GM12878 (cell line): ENCODE measurements around the gene RHOG. TPM values are rescaled to one million over a fixed set of nuclear protein-coding genes. Genes with fewer than 3 reads are reported as not detected.

Source experiments
- BCL11A ChIP-seq: IDR thresholded peaks from 2 replicates; pipeline ENCODE4 v1.6.1; 2011; ENCODE audit warnings: low read depth, low read length
- CEBPB ChIP-seq, 2 experiments: fragments of 150-350 bp in 1 of 2; IDR thresholded peaks; 2 replicates each; pipeline ENCODE4 v1.6.1; 2012 to 2014; ENCODE audit warnings: low read depth in 2 of 2, low read length in 2 of 2, borderline replicate concordance in 1 of 2, inconsistent platforms in 1 of 2
- CHD4 ChIP-seq: fragments of 200-600 bp; sonication (generic); IDR thresholded peaks from 2 replicates; pipeline ENCODE4 v1.6.1; 2016; ENCODE audit warnings: mild to moderate bottlenecking
- HDGF ChIP-seq: fragments of 450-650 bp; IDR thresholded peaks from 2 replicates; pipeline ENCODE4 v1.6.1; 2016; ENCODE audit warnings: antibody characterized with exemption
- IKZF1 ChIP-seq: fragments of 450-650 bp; conservative IDR thresholded peaks from 2 replicates; pipeline ENCODE4 v1.6.1; 2017; ENCODE audit warnings: antibody characterized with exemption, mild to moderate bottlenecking
- JUND ChIP-seq: IDR thresholded peaks from 2 replicates; pipeline ENCODE4 v1.6.1; 2012; ENCODE audit warnings: low read depth, mild to moderate bottlenecking, low read length, improper control_type of control experiment, moderate library complexity
- NBN ChIP-seq: fragments of 450-650 bp; IDR thresholded peaks from 2 replicates; pipeline ENCODE4 v1.6.1; 2016
- NR2C1 ChIP-seq: fragments of 450-650 bp; IDR thresholded peaks from 2 replicates; pipeline ENCODE4 v1.6.1; 2017; ENCODE audit warnings: antibody characterized with exemption, mild to moderate bottlenecking, moderate library complexity
- NR2F1 ChIP-seq: fragments of 450-650 bp; conservative IDR thresholded peaks from 2 replicates; pipeline ENCODE4 v1.6.1; 2017; ENCODE audit warnings: mild to moderate bottlenecking
- SIX5 ChIP-seq: IDR thresholded peaks from 2 replicates; pipeline ENCODE4 v1.6.1; 2011; ENCODE audit warnings: mild to moderate bottlenecking, low read depth, low read length, moderate library complexity; ENCODE audit not compliant: severe bottlenecking
- SMAD5 ChIP-seq: IDR thresholded peaks from 2 replicates; pipeline ENCODE4 v1.6.1; 2016; ENCODE audit warnings: antibody characterized with exemption, low read depth
- STAT3 ChIP-seq: IDR thresholded peaks from 2 replicates; pipeline ENCODE4 v1.6.1; 2011; ENCODE audit warnings: low read depth, low read length, improper control_type of control experiment
- SUPT20H ChIP-seq: IDR thresholded peaks from 2 replicates; pipeline ENCODE4 v1.6.1; 2011; ENCODE audit warnings: low read depth, mild to moderate bottlenecking, low read length, moderate library complexity, borderline replicate concordance; ENCODE audit not compliant: control insufficient read depth
- TBL1XR1 ChIP-seq: IDR thresholded peaks from 2 replicates; pipeline ENCODE4 v1.6.1; 2012; ENCODE audit warnings: low read depth, low read length, improper control_type of control experiment
- polyA plus RNA-seq, 11 experiments: library from polyadenylated mRNA; depleted of rRNA in 4 of 11; unstranded in 6 of 11; stranded (reverse) in 5 of 11; fragments of >200 nt; fragmentation: Nextera tagmentation in 4 of 11; fragmentation: Illumina TruSeq in 1 of 11; extraction: Ambion mirVana in 4 of 11; extraction: Trizol in 1 of 11; gene quantifications; 1 replicate in 1 of 11; 2 replicates in 10 of 11; pipeline versions ENCODE4 v1.2.1 to v1.2.3, GENCODE V29; 2011 to 2016; ENCODE audit warnings: inconsistent platforms in 2 of 11, missing spikeins in 2 of 11, low read depth in 1 of 11
- total RNA-seq, 4 experiments: library from RNA; depleted of rRNA in 3 of 4; stranded (reverse); fragments of >200 nt in 3 of 4; fragmentation: Illumina TruSeq in 1 of 4; extraction: Trizol in 1 of 4; gene quantifications; 2 replicates each; pipeline versions ENCODE4 v1.2.1 to v1.2.3, GENCODE V29; 2013 to 2021
- TF ChIP-seq, protein P1 (sequence below): fragments of 450-650 bp; formaldehyde crosslinking; IDR thresholded peaks from 2 replicates; pipeline ENCODE4 v1.4.0; 2020; ENCODE audit warnings: mild to moderate bottlenecking, moderate library complexity
- TF ChIP-seq, protein P2 (sequence below): IDR thresholded peaks from 2 replicates; pipeline ENCODE4 v1.6.1; 2012; ENCODE audit warnings: mild to moderate bottlenecking, low read depth, low read length
- TF ChIP-seq, protein P3 (sequence below): IDR thresholded peaks from 2 replicates; pipeline ENCODE4 v1.6.1; 2011; ENCODE audit warnings: low read depth, low read length, improper control_type of control experiment, borderline replicate concordance
- TF ChIP-seq, protein P4 (sequence below): fragments of 450-650 bp; IDR thresholded peaks from 2 replicates; pipeline ENCODE4 v1.6.1; 2018; ENCODE audit warnings: mild to moderate bottlenecking, low read depth, moderate library complexity; ENCODE audit not compliant: partially characterized antibody
- TF ChIP-seq, protein P5 (sequence below), 3 experiments: IDR thresholded peaks in 2 of 3; conservative IDR thresholded peaks in 1 of 3; 2 replicates each; pipeline ENCODE4 v1.5.1; 2011; ENCODE audit warnings: low read depth in 3 of 3, low read length in 3 of 3, mild to moderate bottlenecking in 3 of 3, control low read depth in 2 of 3, moderate library complexity in 2 of 3, inconsistent platforms in 1 of 3, mixed read lengths in 1 of 3; ENCODE audit not compliant: control insufficient read depth in 2 of 3, insufficient read depth in 1 of 3; ENCODE audit errors: extremely low read depth in 1 of 3

RHOG gene
- total and polyA plus RNA-seq, 10 of the 15 experiments (the other 5 are each of a cell fraction or from before 2014, with no cell fraction given), result 16.0 to 172 (median 94.8) TPM

DNA sequence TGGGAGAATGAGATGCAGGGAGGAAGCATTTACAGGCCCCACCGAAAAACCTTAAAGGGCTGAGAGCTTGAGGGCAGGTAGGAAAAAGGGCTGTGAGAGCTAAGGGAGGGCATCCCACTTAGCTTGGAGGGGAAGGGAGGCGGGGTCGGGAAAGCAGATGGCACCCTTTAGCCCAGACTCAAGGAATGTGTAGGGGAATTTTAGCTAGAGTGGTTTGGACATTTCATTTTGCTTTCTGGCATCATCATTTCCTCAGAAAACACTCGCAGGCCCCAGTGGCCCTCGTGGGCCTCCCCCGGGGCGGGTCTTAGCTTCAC is 13.9 kb upstream of the RHOG start (continued):
- TF ChIP-seq, protein P1, sequence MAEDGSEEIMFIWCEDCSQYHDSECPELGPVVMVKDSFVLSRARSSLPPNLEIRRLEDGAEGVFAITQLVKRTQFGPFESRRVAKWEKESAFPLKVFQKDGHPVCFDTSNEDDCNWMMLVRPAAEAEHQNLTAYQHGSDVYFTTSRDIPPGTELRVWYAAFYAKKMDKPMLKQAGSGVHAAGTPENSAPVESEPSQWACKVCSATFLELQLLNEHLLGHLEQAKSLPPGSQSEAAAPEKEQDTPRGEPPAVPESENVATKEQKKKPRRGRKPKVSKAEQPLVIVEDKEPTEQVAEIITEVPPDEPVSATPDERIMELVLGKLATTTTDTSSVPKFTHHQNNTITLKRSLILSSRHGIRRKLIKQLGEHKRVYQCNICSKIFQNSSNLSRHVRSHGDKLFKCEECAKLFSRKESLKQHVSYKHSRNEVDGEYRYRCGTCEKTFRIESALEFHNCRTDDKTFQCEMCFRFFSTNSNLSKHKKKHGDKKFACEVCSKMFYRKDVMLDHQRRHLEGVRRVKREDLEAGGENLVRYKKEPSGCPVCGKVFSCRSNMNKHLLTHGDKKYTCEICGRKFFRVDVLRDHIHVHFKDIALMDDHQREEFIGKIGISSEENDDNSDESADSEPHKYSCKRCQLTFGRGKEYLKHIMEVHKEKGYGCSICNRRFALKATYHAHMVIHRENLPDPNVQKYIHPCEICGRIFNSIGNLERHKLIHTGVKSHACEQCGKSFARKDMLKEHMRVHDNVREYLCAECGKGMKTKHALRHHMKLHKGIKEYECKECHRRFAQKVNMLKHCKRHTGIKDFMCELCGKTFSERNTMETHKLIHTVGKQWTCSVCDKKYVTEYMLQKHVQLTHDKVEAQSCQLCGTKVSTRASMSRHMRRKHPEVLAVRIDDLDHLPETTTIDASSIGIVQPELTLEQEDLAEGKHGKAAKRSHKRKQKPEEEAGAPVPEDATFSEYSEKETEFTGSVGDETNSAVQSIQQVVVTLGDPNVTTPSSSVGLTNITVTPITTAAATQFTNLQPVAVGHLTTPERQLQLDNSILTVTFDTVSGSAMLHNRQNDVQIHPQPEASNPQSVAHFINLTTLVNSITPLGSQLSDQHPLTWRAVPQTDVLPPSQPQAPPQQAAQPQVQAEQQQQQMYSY, result no peak
- TF ChIP-seq SMAD5 (0 out of 2 replicates have a peak, but pooled peaks have one; percentile 16), NBN (0 out of 2 replicates have a peak, but pooled peaks have one; percentile 67), IKZF1 (no peak), SIX5 (no peak), NR2C1 (no peak), JUND (0 out of 2 replicates have a peak, but pooled peaks have one; percentile 41), HDGF (peak; percentile 86; the same call in 1 of the 2 replicates), CHD4 (no peak), NR2F1 (no peak), STAT3 (no peak), TBL1XR1 (no peak), BCL11A (no peak), SUPT20H (no peak), CEBPB (IDR thresholded peaks at IDR 0.05; ENCODE audit: borderline replicate concordance in 1 of 2, low read depth in 2 of 2, low read length in 2 of 2) (no peak)
- TF ChIP-seq, protein P2, sequence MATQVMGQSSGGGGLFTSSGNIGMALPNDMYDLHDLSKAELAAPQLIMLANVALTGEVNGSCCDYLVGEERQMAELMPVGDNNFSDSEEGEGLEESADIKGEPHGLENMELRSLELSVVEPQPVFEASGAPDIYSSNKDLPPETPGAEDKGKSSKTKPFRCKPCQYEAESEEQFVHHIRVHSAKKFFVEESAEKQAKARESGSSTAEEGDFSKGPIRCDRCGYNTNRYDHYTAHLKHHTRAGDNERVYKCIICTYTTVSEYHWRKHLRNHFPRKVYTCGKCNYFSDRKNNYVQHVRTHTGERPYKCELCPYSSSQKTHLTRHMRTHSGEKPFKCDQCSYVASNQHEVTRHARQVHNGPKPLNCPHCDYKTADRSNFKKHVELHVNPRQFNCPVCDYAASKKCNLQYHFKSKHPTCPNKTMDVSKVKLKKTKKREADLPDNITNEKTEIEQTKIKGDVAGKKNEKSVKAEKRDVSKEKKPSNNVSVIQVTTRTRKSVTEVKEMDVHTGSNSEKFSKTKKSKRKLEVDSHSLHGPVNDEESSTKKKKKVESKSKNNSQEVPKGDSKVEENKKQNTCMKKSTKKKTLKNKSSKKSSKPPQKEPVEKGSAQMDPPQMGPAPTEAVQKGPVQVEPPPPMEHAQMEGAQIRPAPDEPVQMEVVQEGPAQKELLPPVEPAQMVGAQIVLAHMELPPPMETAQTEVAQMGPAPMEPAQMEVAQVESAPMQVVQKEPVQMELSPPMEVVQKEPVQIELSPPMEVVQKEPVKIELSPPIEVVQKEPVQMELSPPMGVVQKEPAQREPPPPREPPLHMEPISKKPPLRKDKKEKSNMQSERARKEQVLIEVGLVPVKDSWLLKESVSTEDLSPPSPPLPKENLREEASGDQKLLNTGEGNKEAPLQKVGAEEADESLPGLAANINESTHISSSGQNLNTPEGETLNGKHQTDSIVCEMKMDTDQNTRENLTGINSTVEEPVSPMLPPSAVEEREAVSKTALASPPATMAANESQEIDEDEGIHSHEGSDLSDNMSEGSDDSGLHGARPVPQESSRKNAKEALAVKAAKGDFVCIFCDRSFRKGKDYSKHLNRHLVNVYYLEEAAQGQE, result no peak
- TF ChIP-seq, protein P3, sequence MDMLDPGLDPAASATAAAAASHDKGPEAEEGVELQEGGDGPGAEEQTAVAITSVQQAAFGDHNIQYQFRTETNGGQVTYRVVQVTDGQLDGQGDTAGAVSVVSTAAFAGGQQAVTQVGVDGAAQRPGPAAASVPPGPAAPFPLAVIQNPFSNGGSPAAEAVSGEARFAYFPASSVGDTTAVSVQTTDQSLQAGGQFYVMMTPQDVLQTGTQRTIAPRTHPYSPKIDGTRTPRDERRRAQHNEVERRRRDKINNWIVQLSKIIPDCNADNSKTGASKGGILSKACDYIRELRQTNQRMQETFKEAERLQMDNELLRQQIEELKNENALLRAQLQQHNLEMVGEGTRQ, result no peak
- TF ChIP-seq, protein P4, sequence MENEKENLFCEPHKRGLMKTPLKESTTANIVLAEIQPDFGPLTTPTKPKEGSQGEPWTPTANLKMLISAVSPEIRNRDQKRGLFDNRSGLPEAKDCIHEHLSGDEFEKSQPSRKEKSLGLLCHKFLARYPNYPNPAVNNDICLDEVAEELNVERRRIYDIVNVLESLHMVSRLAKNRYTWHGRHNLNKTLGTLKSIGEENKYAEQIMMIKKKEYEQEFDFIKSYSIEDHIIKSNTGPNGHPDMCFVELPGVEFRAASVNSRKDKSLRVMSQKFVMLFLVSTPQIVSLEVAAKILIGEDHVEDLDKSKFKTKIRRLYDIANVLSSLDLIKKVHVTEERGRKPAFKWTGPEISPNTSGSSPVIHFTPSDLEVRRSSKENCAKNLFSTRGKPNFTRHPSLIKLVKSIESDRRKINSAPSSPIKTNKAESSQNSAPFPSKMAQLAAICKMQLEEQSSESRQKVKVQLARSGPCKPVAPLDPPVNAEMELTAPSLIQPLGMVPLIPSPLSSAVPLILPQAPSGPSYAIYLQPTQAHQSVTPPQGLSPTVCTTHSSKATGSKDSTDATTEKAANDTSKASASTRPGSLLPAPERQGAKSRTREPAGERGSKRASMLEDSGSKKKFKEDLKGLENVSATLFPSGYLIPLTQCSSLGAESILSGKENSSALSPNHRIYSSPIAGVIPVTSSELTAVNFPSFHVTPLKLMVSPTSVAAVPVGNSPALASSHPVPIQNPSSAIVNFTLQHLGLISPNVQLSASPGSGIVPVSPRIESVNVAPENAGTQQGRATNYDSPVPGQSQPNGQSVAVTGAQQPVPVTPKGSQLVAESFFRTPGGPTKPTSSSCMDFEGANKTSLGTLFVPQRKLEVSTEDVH, result no peak
- TF ChIP-seq, protein P5, sequence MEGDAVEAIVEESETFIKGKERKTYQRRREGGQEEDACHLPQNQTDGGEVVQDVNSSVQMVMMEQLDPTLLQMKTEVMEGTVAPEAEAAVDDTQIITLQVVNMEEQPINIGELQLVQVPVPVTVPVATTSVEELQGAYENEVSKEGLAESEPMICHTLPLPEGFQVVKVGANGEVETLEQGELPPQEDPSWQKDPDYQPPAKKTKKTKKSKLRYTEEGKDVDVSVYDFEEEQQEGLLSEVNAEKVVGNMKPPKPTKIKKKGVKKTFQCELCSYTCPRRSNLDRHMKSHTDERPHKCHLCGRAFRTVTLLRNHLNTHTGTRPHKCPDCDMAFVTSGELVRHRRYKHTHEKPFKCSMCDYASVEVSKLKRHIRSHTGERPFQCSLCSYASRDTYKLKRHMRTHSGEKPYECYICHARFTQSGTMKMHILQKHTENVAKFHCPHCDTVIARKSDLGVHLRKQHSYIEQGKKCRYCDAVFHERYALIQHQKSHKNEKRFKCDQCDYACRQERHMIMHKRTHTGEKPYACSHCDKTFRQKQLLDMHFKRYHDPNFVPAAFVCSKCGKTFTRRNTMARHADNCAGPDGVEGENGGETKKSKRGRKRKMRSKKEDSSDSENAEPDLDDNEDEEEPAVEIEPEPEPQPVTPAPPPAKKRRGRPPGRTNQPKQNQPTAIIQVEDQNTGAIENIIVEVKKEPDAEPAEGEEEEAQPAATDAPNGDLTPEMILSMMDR (IDR thresholded peaks at IDR 0.05 in 2 of 3, conservative IDR thresholded peaks at IDR 0.05 in 1 of 3; ENCODE audit: control insufficient read depth in 2 of 3, extremely low read depth in 1 of 3, insufficient read depth in 1 of 3, low read depth in 3 of 3, low read length in 3 of 3), result no peak
